ENCODE measurements around the gene UQCR10.

The UQCR10 gene

DNA sequence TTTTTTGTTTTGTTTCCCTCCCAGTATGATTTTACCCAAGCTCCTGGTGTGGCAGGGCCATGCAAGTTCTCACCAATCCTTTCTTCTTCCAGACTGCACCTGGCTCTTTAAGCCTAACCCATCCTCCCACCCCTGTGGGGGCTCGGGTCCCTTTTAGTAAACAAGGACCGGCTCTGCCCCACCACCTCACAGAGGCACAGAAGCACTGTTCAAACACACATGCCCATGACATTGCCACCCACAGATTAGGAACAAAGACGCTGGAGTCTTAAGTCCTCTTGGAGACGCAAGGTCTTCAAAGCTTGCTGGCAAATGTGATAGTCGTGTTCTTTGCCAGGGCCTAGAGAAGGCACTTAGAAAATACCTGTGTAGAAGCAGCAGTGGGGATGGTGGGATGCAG, 18.9 kb downstream of the UQCR10 start:
- TF ChIP-seq, protein P1, sequence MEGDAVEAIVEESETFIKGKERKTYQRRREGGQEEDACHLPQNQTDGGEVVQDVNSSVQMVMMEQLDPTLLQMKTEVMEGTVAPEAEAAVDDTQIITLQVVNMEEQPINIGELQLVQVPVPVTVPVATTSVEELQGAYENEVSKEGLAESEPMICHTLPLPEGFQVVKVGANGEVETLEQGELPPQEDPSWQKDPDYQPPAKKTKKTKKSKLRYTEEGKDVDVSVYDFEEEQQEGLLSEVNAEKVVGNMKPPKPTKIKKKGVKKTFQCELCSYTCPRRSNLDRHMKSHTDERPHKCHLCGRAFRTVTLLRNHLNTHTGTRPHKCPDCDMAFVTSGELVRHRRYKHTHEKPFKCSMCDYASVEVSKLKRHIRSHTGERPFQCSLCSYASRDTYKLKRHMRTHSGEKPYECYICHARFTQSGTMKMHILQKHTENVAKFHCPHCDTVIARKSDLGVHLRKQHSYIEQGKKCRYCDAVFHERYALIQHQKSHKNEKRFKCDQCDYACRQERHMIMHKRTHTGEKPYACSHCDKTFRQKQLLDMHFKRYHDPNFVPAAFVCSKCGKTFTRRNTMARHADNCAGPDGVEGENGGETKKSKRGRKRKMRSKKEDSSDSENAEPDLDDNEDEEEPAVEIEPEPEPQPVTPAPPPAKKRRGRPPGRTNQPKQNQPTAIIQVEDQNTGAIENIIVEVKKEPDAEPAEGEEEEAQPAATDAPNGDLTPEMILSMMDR (IDR thresholded peaks at IDR 0.05; ENCODE audit: insufficient read depth, low read length), result no peak
- no peak for TF ChIP-seq POLR2AphosphoS5 (IDR thresholded peaks at IDR 0.05; ENCODE audit: low read depth)
- no peak for TF ChIP-seq GABPA (IDR thresholded peaks at IDR 0.05; ENCODE audit: low read depth)
- no peak for TF ChIP-seq SPI1 (IDR thresholded peaks at IDR 0.05; ENCODE audit: borderline replicate concordance, low read depth)
- H3K27me3 ChIP-seq (ENCODE audit: insufficient read depth, poor library complexity, severe bottlenecking), result no peaks in the 10 kb centered on the region
- no peak for DNase-seq (ENCODE audit: low read depth in 1 of 2, low spot score in 1 of 2)

DNA sequence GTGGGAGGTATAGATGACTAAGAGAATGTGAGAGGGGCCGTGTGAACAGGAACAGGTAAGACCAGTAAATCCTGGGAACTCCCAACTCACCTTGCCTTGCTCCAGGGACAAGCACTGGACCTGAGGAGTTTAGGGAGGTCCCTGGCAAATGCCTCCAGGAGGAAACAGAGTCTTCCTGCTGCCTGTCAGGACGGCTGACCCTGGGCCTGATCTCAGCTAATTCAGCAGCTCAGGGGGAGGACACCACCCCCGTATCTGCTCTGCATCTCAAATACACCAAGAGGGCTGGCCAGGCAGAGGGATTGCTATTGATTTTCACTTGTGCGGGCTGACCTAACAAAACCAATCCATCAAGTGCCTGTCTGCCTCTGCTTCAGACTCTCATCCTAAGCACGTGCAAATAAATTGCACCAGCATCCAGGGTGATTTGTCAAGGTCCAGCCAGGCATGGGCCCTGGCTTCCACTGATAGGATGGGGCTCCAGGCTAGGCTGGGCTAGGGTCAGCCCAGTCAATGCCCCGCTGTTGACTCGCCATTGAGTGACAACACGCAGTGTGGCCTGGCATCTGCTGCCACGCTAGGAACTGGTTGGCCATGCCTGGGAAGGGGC, 20.3 kb downstream of the UQCR10 start:
- TF ChIP-seq SPI1 (IDR thresholded peaks at IDR 0.05; ENCODE audit: borderline replicate concordance, low read depth) (no peak), GABPA (IDR thresholded peaks at IDR 0.05; ENCODE audit: low read depth) (no peak), POLR2AphosphoS5 (IDR thresholded peaks at IDR 0.05; ENCODE audit: low read depth) (no peak)
- TF ChIP-seq, protein P2, sequence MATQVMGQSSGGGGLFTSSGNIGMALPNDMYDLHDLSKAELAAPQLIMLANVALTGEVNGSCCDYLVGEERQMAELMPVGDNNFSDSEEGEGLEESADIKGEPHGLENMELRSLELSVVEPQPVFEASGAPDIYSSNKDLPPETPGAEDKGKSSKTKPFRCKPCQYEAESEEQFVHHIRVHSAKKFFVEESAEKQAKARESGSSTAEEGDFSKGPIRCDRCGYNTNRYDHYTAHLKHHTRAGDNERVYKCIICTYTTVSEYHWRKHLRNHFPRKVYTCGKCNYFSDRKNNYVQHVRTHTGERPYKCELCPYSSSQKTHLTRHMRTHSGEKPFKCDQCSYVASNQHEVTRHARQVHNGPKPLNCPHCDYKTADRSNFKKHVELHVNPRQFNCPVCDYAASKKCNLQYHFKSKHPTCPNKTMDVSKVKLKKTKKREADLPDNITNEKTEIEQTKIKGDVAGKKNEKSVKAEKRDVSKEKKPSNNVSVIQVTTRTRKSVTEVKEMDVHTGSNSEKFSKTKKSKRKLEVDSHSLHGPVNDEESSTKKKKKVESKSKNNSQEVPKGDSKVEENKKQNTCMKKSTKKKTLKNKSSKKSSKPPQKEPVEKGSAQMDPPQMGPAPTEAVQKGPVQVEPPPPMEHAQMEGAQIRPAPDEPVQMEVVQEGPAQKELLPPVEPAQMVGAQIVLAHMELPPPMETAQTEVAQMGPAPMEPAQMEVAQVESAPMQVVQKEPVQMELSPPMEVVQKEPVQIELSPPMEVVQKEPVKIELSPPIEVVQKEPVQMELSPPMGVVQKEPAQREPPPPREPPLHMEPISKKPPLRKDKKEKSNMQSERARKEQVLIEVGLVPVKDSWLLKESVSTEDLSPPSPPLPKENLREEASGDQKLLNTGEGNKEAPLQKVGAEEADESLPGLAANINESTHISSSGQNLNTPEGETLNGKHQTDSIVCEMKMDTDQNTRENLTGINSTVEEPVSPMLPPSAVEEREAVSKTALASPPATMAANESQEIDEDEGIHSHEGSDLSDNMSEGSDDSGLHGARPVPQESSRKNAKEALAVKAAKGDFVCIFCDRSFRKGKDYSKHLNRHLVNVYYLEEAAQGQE (IDR thresholded peaks at IDR 0.05; ENCODE audit: insufficient replicate concordance, low read depth), result no peak
- TF ChIP-seq, protein P1 (IDR thresholded peaks at IDR 0.05; ENCODE audit: insufficient read depth, low read length), result no peak
- Histone ChIP-seq H3K27me3 (ENCODE audit: insufficient read depth, poor library complexity, severe bottlenecking) (no peaks in the 10 kb centered on the region), H3K4me3 (replicated peaks; ENCODE audit: insufficient read depth, low read length) (no peak overlapping the region), H3K27ac (replicated peaks) (no peak overlapping the region)
- no peak for DNase-seq (ENCODE audit: low read depth in 1 of 2, low spot score in 1 of 2)

More for the DNA sequence above, 18.9 kb downstream of the UQCR10 start:
- Histone ChIP-seq H3K27ac (replicated peaks) (no peak overlapping the region), H3K4me3 (replicated peaks; ENCODE audit: insufficient read depth, low read length) (no peak overlapping the region)

DNA sequence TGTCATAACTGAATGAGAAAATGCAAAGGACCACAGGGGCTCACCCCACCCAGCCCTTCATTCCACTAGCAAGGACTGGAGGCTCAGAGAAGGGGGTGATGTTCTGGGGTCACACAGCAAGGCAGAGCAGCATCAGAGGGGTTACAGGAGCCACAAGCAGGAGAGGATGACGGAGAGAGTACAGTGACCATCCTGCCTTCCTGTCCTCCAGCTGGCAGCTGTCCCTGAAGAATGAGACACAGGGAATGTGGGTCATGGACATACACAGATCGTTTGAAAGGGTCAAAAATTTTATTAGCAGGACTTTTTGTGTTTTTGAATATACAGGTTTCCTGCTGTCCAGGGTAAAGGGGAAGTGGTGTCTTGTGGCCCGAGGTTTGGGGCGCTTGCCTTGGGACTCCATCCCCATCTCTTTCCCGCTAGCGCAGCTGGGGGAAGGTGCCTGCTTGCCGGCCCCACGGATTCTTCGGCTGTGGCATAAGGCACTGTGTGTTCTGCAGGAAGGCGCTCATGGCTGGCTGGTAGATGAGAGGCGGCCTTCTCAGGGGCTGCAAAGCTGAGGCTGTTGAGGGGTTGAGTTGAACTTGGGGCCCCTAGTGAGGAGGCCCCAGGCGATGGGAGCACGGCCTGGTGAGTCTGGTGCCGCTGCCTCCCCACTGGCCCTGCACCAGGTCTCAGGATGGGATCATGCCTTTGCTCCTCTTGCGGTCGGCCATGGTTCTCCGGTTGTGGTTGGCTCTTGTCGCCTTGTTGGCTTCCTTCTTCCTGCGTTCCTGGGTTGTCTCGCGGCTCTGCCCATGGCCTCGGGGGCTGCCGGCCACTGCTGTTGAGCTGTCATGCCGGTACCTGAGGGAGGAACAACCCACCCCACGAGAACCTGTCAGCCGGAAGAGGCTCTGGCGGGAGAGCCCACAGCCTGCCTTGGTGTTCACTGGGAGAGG, 21.4 kb downstream of the UQCR10 start:
- TF ChIP-seq POLR2AphosphoS5 (IDR thresholded peaks at IDR 0.05; ENCODE audit: low read depth) (no peak), SPI1 (IDR thresholded peaks at IDR 0.05; ENCODE audit: borderline replicate concordance, low read depth) (peak; percentile 67; the same call in 1 of the 2 replicates)
- no peaks in the 10 kb centered on the region for H3K27me3 ChIP-seq (ENCODE audit: insufficient read depth, poor library complexity, severe bottlenecking)
- peak in 1 of 2 experiments; percentile 37 for DNase-seq (ENCODE audit: low read depth in 1 of 2, low spot score in 1 of 2)
- H3K27ac ChIP-seq (replicated peaks), result no peak overlapping the region
- no peak overlapping the region for H3K4me3 ChIP-seq (replicated peaks; ENCODE audit: insufficient read depth, low read length)

DNA sequence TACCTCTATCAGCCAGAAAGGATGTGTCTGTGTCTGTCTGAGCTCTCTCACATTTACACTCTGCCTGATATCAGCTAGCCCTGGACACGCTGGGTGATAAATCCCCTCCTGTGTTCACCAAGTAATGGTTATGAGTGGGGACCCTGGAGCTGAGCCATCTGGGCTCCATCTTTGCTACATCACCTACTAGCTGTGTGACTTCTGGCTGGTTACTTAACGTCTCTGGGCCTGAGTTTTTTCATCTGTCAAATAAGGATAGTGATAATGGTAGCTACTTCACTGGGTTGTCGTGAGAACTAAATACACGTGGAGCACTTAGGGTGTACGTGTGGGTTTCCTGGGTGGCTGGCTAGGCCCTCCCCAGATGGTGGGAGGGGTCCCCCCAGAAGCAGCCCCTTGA, 22.9 kb downstream of the UQCR10 start:
- TF ChIP-seq, protein P2 (IDR thresholded peaks at IDR 0.05; ENCODE audit: insufficient replicate concordance, low read depth), result no peak
- no peak for TF ChIP-seq GABPA (IDR thresholded peaks at IDR 0.05; ENCODE audit: low read depth)
- TF ChIP-seq SPI1 (IDR thresholded peaks at IDR 0.05; ENCODE audit: borderline replicate concordance, low read depth), result no peak
- TF ChIP-seq, protein P1 (IDR thresholded peaks at IDR 0.05; ENCODE audit: insufficient read depth, low read length), result no peak
- no peak for TF ChIP-seq POLR2AphosphoS5 (IDR thresholded peaks at IDR 0.05; ENCODE audit: low read depth)
- DNase-seq (ENCODE audit: low read depth in 1 of 2, low spot score in 1 of 2), result no peak
- Histone ChIP-seq H3K27me3 (ENCODE audit: insufficient read depth, poor library complexity, severe bottlenecking) (no peaks in the 10 kb centered on the region), H3K4me3 (replicated peaks; ENCODE audit: insufficient read depth, low read length) (no peak overlapping the region), H3K27ac (replicated peaks) (no peak overlapping the region)
